PC-3 (cell line): ENCODE measurements around the gene BACE2. TPM values are rescaled to one million over a fixed set of nuclear protein-coding genes. Genes with fewer than 3 reads are reported as not detected.

Experiments used
- ATAC-seq: fragments of 200-7000 bp; cut with Tn5 transposase; 2 replicates; pipeline ENCODE4 v1.9.1; 2020; ENCODE audit warnings: mild to moderate bottlenecking, moderate library complexity
- BruUV-seq: library from RNA; stranded (reverse); fragments of 400-500 nt; replicated peaks from 2 replicates; lab custom pipeline; 2021; lab: Mats Ljungman, UMichigan
- CTCF ChIA-PET: fragments of 300-600 bp; sonication (Branson Sonifier 250); formaldehyde crosslinking; loops from one replicate; lab custom pipeline; 2022; ENCODE audit warnings: antibody characterized with exemption; lab: Charles Lee
- POLR2A ChIA-PET: fragments of 300-600 bp; sonication (Branson Sonifier 250); formaldehyde crosslinking; loops from one replicate; lab custom pipeline; 2022; ENCODE audit warnings: antibody characterized with exemption; ENCODE audit not compliant: unreplicated experiment; lab: Charles Lee
- DNase-seq: peaks from one replicate; pipeline ENCODE4 v3.0.0-alpha.2; 2015
- H2AFZ ChIP-seq: fragments of 300-600 bp; sonication (generic); 2 replicates; pipeline ENCODE4 v1.6.0; 2016; ENCODE audit warnings: antibody characterized with exemption, low read length
- H3F3A ChIP-seq: fragments of 300-600 bp; sonication (generic); one replicate; pipeline ENCODE4 v1.6.0; 2017; ENCODE audit warnings: antibody characterized with exemption, low read length, control low read depth, mild to moderate bottlenecking; ENCODE audit not compliant: unreplicated experiment
- H3K27ac ChIP-seq: fragments of 300-600 bp; sonication (generic); 2 replicates; pipeline ENCODE4 v1.5.1; 2016; ENCODE audit warnings: mild to moderate bottlenecking, low read length
- H3K27me3 ChIP-seq: fragments of 300-600 bp; sonication (generic); 2 replicates; pipeline ENCODE4 v1.6.1; 2016; ENCODE audit warnings: low read length, mixed read lengths
- H3K36me3 ChIP-seq: fragments of 300-600 bp; sonication (generic); 2 replicates; pipeline ENCODE4 v1.6.1; 2016; ENCODE audit warnings: low read depth, mixed run types, low read length, mixed read lengths
- H3K4me1 ChIP-seq: fragments of 300-600 bp; sonication (generic); 2 replicates; pipeline ENCODE4 v1.5.1; 2016; ENCODE audit warnings: low read length; ENCODE audit not compliant: insufficient read depth
- H3K4me2 ChIP-seq: fragments of 300-600 bp; sonication (generic); 2 replicates; pipeline ENCODE4 v1.6.0; 2016; ENCODE audit warnings: low read length
- H3K4me3 ChIP-seq: fragments of 300-600 bp; sonication (generic); 2 replicates; pipeline ENCODE4 v1.5.1; 2016; ENCODE audit warnings: mild to moderate bottlenecking, low read length, mixed read lengths
- H3K79me2 ChIP-seq: fragments of 300-600 bp; sonication (generic); 2 replicates; pipeline ENCODE4 v1.6.1; 2017; ENCODE audit warnings: low read length, mixed read lengths
- H3K9ac ChIP-seq: fragments of 300-600 bp; sonication (generic); 2 replicates; pipeline ENCODE4 v1.6.0; 2016; ENCODE audit warnings: mild to moderate bottlenecking, low read length
- H3K9me2 ChIP-seq: fragments of 300-600 bp; sonication (generic); replicated peaks from 2 replicates; pipeline ENCODE4 v1.6.1; 2016; ENCODE audit warnings: mixed run types, low read length, mixed read lengths
- H3K9me3 ChIP-seq: fragments of 300-600 bp; sonication (generic); 2 replicates; pipeline ENCODE4 v1.6.1; 2016; ENCODE audit warnings: low read length, mixed read lengths
- H4K20me1 ChIP-seq: fragments of 300-600 bp; sonication (generic); 2 replicates; pipeline ENCODE4 v1.6.1; 2016; ENCODE audit warnings: low read length, mixed read lengths
- EZH2 ChIP-seq: fragments of 300-600 bp; sonication (generic); IDR thresholded peaks from one replicate; pipeline ENCODE4 v1.6.1; 2017; ENCODE audit warnings: antibody characterized with exemption, mild to moderate bottlenecking, low read length; ENCODE audit not compliant: unreplicated experiment
- EZH2phosphoT487 ChIP-seq: fragments of 300-600 bp; sonication (generic); IDR thresholded peaks from 2 replicates; pipeline ENCODE4 v1.6.1; 2018; ENCODE audit warnings: mild to moderate bottlenecking, antibody characterized with exemption, low read length, borderline replicate concordance
- intact Hi-C: fragments of 100-400 bp; cut with micrococcal nuclease; formaldehyde crosslinking; loops from 2 replicates; pipeline ENCODE4 v1.9.0; 2023
- total RNA-seq: library from RNA; depleted of rRNA; stranded (reverse); fragments of >200 nt; gene quantifications from 2 replicates; pipeline ENCODE4 v1.2.3, GENCODE V29; 2014
- TF ChIP-seq, protein P1 (sequence below): fragments of 300-600 bp; sonication (generic); conservative IDR thresholded peaks from 2 replicates; pipeline ENCODE4 v1.5.1; 2017; ENCODE audit warnings: antibody characterized with exemption, low read depth, mild to moderate bottlenecking, low read length

BACE2 gene
- total RNA-seq, 1 experiment from 2014 or later: 89.2 TPM

DNA sequence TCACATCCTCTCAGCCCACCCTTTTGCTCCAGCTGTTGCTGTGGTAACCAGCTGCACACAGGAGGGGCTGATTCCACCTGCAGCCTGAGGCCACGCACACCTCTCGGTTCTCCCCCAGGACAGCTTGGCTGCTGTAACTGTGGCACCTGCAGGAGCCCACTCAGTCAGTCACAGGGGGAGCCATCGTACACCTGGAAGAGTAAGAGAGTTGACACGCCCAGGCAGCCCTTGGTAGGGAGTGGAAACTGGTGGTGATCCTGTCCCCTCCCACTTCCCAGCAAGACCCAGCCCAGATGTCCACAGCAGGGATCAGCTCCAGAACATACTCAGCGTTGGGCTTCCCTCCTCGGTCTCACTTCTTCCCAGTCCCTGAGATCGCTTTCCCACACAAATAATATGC is 32.2 kb upstream of the BACE2 start:
- H3K4me3 ChIP-seq: no peak overlapping the region
- no peaks in the 10 kb centered on the region for H3K79me2 ChIP-seq
- no peaks in the 10 kb centered on the region for H4K20me1 ChIP-seq
- H3K9me2 ChIP-seq: no peaks in the 10 kb centered on the region
- CTCF ChIA-PET: no interaction called here
- H3K9ac ChIP-seq: no peak overlapping the region
- no peak overlapping the region for H3K27ac ChIP-seq
- peaks cover 5% of the 10 kb centered on the region for H3K4me1 ChIP-seq
- no peaks in the 10 kb centered on the region for H3K36me3 ChIP-seq
- no peak for ATAC-seq
- intact Hi-C loops: no loop called here
- no peak overlapping the region for H2AFZ ChIP-seq
- DNase-seq: no peak
- no peaks in the 10 kb centered on the region for H3F3A ChIP-seq
- BruUV-seq: no TSS peak
- no peak overlapping the region for H3K4me2 ChIP-seq
- H3K27me3 ChIP-seq: no peaks in the 10 kb centered on the region
- no peaks in the 10 kb centered on the region for H3K9me3 ChIP-seq
- no peak for TF ChIP-seq EZH2phosphoT487
- TF ChIP-seq, protein P1, sequence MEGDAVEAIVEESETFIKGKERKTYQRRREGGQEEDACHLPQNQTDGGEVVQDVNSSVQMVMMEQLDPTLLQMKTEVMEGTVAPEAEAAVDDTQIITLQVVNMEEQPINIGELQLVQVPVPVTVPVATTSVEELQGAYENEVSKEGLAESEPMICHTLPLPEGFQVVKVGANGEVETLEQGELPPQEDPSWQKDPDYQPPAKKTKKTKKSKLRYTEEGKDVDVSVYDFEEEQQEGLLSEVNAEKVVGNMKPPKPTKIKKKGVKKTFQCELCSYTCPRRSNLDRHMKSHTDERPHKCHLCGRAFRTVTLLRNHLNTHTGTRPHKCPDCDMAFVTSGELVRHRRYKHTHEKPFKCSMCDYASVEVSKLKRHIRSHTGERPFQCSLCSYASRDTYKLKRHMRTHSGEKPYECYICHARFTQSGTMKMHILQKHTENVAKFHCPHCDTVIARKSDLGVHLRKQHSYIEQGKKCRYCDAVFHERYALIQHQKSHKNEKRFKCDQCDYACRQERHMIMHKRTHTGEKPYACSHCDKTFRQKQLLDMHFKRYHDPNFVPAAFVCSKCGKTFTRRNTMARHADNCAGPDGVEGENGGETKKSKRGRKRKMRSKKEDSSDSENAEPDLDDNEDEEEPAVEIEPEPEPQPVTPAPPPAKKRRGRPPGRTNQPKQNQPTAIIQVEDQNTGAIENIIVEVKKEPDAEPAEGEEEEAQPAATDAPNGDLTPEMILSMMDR: no peak
- no peak for TF ChIP-seq EZH2
- POLR2A ChIA-PET: no interaction called here

DNA sequence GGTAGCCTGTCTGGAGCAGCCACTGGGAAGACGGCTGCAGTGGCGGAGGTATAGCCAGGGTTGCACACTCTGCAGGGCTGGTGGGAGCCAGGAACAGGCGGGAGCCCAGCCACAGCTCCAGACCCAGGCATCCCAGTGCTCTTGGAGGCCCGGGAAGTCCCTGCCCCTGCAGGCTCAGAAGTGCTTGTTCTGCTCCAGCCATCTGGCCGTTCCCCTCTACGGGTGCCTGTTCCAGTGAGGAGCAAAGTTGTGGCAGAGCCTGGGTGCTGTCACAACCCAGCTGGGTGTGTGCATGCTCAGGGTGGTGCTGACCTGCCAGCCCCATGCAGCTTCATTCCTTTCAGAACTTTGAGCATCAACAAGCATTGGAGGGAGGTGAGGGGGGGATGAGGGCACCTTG is 31.7 kb upstream of the BACE2 start:
- Histone ChIP-seq H3K27ac (no peak overlapping the region), H3K79me2 (no peaks in the 10 kb centered on the region), H3K36me3 (no peaks in the 10 kb centered on the region), H2AFZ (no peak overlapping the region), H3K4me1 (peaks cover 11% of the 10 kb centered on the region), H3K4me2 (no peak overlapping the region), H3K9ac (no peak overlapping the region), H3K9me3 (no peaks in the 10 kb centered on the region), H3K4me3 (no peak overlapping the region), H3K9me2 (no peaks in the 10 kb centered on the region), H3K27me3 (no peaks in the 10 kb centered on the region), H4K20me1 (no peaks in the 10 kb centered on the region), H3F3A (no peaks in the 10 kb centered on the region)
- intact Hi-C loops: no loop called here
- POLR2A ChIA-PET: no interaction called here
- no TSS peak for BruUV-seq
- CTCF ChIA-PET: no interaction called here
- ATAC-seq (no peak), DNase-seq (no peak)
- TF ChIP-seq, protein P1: no peak
- TF ChIP-seq EZH2: no peak
- TF ChIP-seq EZH2phosphoT487: no peak

DNA sequence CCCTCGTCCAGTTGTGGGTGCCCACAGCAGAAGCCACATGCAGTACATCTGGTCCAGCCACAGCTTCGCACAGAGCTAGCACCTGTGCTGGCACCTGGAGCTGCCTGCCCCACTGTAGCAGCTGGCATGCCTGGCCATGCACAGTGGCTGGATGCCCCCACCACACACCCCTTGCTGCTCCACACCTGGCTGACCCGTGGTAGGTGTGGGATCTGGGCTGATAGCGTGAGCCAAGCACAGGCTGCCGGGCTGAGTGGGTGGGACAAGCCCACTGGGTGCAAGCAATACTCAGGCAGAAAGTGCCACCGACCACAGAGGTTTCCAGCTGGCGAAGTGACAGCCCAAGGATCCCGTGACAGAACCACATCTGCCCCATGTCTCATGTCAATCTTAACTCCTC is 30.6 kb upstream of the BACE2 start:
- Histone ChIP-seq H4K20me1 (no peaks in the 10 kb centered on the region), H3F3A (no peaks in the 10 kb centered on the region), H3K9me2 (no peaks in the 10 kb centered on the region), H3K9ac (no peak overlapping the region), H3K4me1 (peaks cover 22% of the 10 kb centered on the region), H3K36me3 (no peaks in the 10 kb centered on the region), H3K27me3 (no peaks in the 10 kb centered on the region), H3K4me2 (no peak overlapping the region), H3K79me2 (no peaks in the 10 kb centered on the region), H3K4me3 (no peak overlapping the region), H3K9me3 (no peaks in the 10 kb centered on the region), H2AFZ (no peak overlapping the region), H3K27ac (no peak overlapping the region)
- intact Hi-C loops: no loop called here
- ChIA-PET CTCF (interaction anchor here (1.1 kb wide), 1 partner anchor 12 kb away, joined by 3 read pairs; no protein-coding TSS in a partner anchor), POLR2A (no interaction called here)
- TF ChIP-seq EZH2: no peak
- TF ChIP-seq EZH2phosphoT487: no peak
- TF ChIP-seq, protein P1: no peak
- DNase-seq (no peak), ATAC-seq (no peak)
- no TSS peak for BruUV-seq
